Measurements from ENCODE around the gene SMC4.

DNA sequence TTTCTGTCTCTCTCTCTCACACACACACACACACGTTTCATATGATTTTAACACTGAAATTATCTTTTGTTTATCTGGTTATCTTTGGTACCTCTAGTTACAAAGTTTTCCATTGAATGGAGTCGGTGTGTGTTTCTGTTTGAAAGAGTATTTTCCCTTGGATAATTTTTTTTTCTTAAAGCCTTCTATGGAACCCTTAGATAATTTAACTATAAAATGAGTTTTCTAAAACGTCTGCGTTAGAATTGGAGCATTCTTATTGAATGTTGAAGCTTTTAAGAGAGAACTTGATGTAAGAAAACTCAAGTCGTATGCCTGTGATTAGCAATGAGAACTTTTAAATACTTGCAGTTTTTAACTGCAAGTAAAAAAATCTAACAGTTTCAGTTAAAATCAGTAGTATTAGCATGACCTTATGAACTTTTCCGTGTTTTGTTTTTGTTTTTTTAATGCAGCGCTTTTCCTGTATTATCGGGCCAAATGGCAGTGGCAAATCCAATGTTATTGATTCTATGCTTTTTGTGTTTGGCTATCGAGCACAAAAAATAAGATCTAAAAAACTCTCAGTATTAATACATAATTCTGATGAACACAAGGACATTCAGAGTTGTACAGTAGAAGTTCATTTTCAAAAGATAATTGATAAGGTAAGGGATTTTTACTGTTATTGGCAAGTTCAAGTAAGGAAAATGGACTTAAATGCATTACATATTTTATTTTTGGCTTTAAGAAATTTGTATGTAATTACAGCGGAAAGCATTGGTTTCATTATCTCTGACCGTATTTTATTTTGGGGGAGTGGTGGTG, 3.0 kb downstream of the SMC4 start:
- TF ChIP-seq POLR2A (IDR thresholded peaks at IDR 0.05) (no peak), CTCF (IDR thresholded peaks at IDR 0.05) (no peak)

Data from heart left ventricle (tissue), 13 donors.